ENCODE results near the gene ZMAT5. TPM values are rescaled to one million over a fixed set of nuclear protein-coding genes. Genes with fewer than 3 reads are reported as not detected.

Gene ZMAT5
- total and polyA plus RNA-seq, 2 of the 13 experiments (the other 11 are each of a cell fraction or from before 2014, with no cell fraction given) = 20.7 to 27.8 TPM

DNA sequence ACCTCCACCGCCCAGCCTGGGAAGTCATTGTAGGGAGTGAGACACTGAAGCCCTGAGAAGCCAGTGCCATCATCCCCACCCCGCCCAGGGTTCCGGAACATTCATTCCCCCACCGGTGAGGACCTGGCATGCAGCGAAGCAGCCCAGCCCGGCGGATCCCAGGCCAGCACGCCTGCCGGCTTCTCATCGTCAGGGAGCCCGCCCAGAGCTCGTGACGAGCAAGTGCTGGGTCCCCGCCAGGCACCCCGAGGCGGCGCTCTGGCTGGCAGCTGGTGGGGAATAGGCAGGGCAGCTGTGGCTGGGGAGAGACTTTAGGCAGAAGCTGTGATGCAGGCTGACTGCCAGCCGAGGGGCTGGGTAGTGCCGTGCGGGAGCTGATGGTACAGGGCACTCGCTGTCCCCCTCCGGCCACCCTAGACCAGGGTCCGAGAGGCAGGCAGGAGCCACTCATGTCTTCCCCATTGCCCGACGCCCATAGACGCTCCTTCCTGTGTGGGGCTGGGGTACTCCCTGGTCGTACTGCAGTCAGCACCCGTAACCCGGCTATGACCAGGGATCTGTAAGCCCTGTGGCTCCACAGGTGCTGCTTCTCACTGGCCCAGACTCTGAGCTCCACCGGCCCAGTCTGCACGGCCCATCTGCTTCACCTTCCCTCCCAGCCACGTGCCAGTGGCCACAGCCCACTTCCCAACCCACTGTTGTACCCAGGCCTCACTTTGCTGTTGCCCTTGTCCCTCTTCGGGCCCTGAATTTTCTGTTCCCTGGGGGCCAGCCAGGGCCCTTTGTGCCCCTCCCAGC lies 71.5 kb downstream of the ZMAT5 start:
- H2AFZ ChIP-seq (ENCODE audit: low read length) = no peak overlapping the region
- CTCF ChIA-PET (ENCODE audit: low intra/inter-chr PET ratio, low total read pairs) = no interaction called here
- no peak for DNase-seq (ENCODE audit: low spot score)
- over 99% methylated on average over 17 of the region's 33 CpGs for WGBS (ENCODE audit: low lambda C conversion rate)
- intact Hi-C loops (cut with micrococcal nuclease; ENCODE audit: unreplicated experiment) (no loop called here), in situ Hi-C loops (cut with HindIII; ENCODE audit: extremely low pct_ligation_motif_present, low pct_unique_long_range_greater_than_20kb) (no loop called here)
- H3K4me3 ChIP-seq (replicated peaks in 1 of 3; ENCODE audit: insufficient read depth in 1 of 3, low read depth in 2 of 3, low read length in 3 of 3) = no peak overlapping the region
- H3K9ac ChIP-seq (ENCODE audit: insufficient read depth, low read depth, low read length) = no peak overlapping the region
- H3K79me2 ChIP-seq (ENCODE audit: insufficient read depth, low read length) = no peaks in the 10 kb centered on the region
- POLR2A ChIA-PET = no interaction called here
- no TSS peak for BruUV-seq (replicated peaks)
- no peak for FAIRE-seq
- no peak overlapping the region for H3K27ac ChIP-seq (ENCODE audit: extremely low read length, insufficient read depth, low read length)
- no peaks in the 10 kb centered on the region; a peak in 1 of 5 replicates for H3K27me3 ChIP-seq (ENCODE audit: control insufficient read depth in 1 of 2, insufficient read depth in 2 of 2, low read length in 2 of 2)
- H3K36me3 ChIP-seq (replicated peaks in 1 of 2; ENCODE audit: control insufficient read depth in 1 of 2, insufficient read depth in 2 of 2, low read length in 2 of 2) = peaks cover 6 to 7% of the 10 kb centered on the region in 2 experiments; a peak in 4 of 5 replicates
- no peak for ATAC-seq
- TF ChIP-seq SIN3B (IDR thresholded peaks at IDR 0.05; ENCODE audit: low read length) = no peak
- no peaks in the 10 kb centered on the region for H4K20me1 ChIP-seq (ENCODE audit: insufficient read depth, low read length)
- no peaks in the 10 kb centered on the region for H3K9me3 ChIP-seq (ENCODE audit: low read length)
- H3K4me2 ChIP-seq (ENCODE audit: low read depth, low read length) = no peak overlapping the region
- no peaks in the 10 kb centered on the region for H3K4me1 ChIP-seq (ENCODE audit: insufficient read depth, low read length)

DNA sequence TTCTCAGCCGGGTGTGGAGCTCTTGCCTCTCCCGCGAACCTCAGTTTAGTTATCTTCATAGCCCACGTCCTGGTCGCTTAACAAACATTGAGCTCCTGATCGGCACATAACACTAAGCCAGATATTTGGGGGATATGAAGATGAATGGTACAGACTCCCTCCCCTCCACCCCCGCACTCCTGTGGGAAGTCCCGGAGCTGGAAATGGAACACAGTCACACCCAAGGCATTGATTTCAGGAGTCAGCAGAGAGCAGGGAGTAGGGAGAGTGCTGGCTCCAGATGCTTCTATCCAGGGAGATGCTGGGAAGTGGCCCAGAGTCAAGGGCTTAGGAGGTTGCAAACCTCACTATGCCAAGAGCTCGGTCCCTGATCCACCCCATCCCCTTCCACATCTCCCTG lies 73.1 kb downstream of the ZMAT5 start:
- Histone ChIP-seq H2AFZ (ENCODE audit: low read length) (no peak overlapping the region), H3K27me3 (ENCODE audit: control insufficient read depth in 1 of 2, insufficient read depth in 2 of 2, low read length in 2 of 2) (no peaks in the 10 kb centered on the region; a peak in 1 of 5 replicates), H3K4me2 (ENCODE audit: low read depth, low read length) (no peak overlapping the region), H3K36me3 (replicated peaks in 1 of 2; ENCODE audit: control insufficient read depth in 1 of 2, insufficient read depth in 2 of 2, low read length in 2 of 2) (peaks cover 6 to 7% of the 10 kb centered on the region in 2 experiments; a peak in 4 of 5 replicates), H3K79me2 (ENCODE audit: insufficient read depth, low read length) (no peaks in the 10 kb centered on the region), H3K27ac (ENCODE audit: extremely low read length, insufficient read depth, low read length) (no peak overlapping the region), H3K4me3 (replicated peaks in 1 of 3; ENCODE audit: insufficient read depth in 1 of 3, low read depth in 2 of 3, low read length in 3 of 3) (no peak overlapping the region), H3K4me1 (ENCODE audit: insufficient read depth, low read length) (no peaks in the 10 kb centered on the region), H3K9ac (ENCODE audit: insufficient read depth, low read depth, low read length) (no peak overlapping the region), H4K20me1 (ENCODE audit: insufficient read depth, low read length) (no peaks in the 10 kb centered on the region), H3K9me3 (ENCODE audit: low read length) (no peaks in the 10 kb centered on the region)
- 93% methylated on average over 8 of the region's 9 CpGs for WGBS (ENCODE audit: low lambda C conversion rate)
- no TSS peak for BruUV-seq (replicated peaks)
- TF ChIP-seq ZNF879 (CRISPR knock-in tag; IDR thresholded peaks at IDR 0.05) = no peak
- no peak for TF ChIP-seq ATF2 (CRISPR knock-in tag; IDR thresholded peaks at IDR 0.05)
- TF ChIP-seq, protein P1, sequence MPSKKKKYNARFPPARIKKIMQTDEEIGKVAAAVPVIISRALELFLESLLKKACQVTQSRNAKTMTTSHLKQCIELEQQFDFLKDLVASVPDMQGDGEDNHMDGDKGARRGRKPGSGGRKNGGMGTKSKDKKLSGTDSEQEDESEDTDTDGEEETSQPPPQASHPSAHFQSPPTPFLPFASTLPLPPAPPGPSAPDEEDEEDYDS (CRISPR knock-in tag; IDR thresholded peaks at IDR 0.05) = no peak
- TF ChIP-seq RFXANK (CRISPR knock-in tag; IDR thresholded peaks at IDR 0.05) = no peak
- TF ChIP-seq AKAP8 (CRISPR knock-in tag; IDR thresholded peaks at IDR 0.05) = no peak
- TF ChIP-seq ZNF18 (CRISPR knock-in tag; IDR thresholded peaks at IDR 0.05; ENCODE audit: insufficient replicate concordance) = no peak
- TF ChIP-seq HOXA5 (CRISPR knock-in tag; IDR thresholded peaks at IDR 0.05) = no peak
- TF ChIP-seq AGO2 (optimal IDR thresholded peaks at IDR 0.05; ENCODE audit: low read depth, low read length) = no peak
- TF ChIP-seq TEAD2 (CRISPR knock-in tag; IDR thresholded peaks at IDR 0.05) = no peak
- TF ChIP-seq ZFY (CRISPR knock-in tag; IDR thresholded peaks at IDR 0.05) = no peak
- POLR2A ChIA-PET = no interaction called here
- CTCF ChIA-PET (ENCODE audit: low intra/inter-chr PET ratio, low total read pairs) = no interaction called here
- in situ Hi-C loops (cut with HindIII; ENCODE audit: extremely low pct_ligation_motif_present, low pct_unique_long_range_greater_than_20kb) (no loop called here), intact Hi-C loops (cut with micrococcal nuclease; ENCODE audit: unreplicated experiment) (no loop called here)
- DNase-seq (ENCODE audit: low spot score) (no peak), ATAC-seq (no peak), FAIRE-seq (no peak)
